Measurements from ENCODE around the gene HMX3.

HMX3 gene

DNA sequence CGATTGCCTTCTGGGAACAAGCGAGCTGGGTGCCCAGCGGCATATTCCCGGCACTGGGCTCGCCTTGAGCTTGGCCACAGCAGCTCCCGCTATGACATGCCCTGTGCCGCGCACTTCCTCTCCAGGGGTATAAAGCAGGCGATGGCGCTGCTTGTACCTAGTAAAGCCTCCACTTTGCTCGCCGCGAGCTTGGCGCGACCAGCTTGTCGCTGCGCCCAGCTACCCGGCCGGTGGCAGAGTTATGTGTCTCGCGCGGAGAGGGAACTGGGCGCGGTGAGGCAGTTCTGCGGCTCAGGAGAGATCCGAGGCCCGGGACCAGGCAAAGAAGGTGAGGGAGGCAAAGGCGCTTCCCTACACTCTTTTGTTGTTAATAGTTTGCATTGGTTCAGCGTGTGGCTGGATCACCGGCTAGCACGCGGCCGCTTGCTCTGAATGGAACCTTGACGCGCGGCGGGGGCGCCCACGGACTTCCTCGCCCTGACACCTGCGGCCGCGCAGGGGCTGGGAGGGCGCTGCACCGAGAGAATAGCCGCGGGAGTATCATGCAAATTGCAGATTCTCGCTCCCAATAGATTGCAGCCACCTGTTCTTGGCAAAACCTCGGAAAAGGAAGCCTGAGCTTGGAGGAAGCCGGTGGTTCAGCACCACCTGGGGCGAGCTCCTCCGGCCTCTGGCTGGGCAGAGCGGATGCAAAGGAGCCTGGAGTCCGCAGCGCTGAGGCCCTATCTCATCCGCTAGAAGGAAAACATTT is 15.4 kb downstream of the HMX3 start:
- no peaks in the 10 kb centered on the region for H3K36me3 ChIP-seq (ENCODE audit: control insufficient read depth in 1 of 2, insufficient read depth in 2 of 2, low read length in 2 of 2)
- H2BK120ac ChIP-seq (ENCODE audit: insufficient read depth, low read length, poor library complexity), result no peak overlapping the region
- no peak overlapping the region for H3K27ac ChIP-seq (ENCODE audit: low read depth, low read length)
- no peak overlapping the region for H3K18ac ChIP-seq (ENCODE audit: low read length)
- no peak overlapping the region for H3K14ac ChIP-seq (ENCODE audit: low read length)
- H3K4me2 ChIP-seq (ENCODE audit: low read length), result peak overlapping the region; percentile 48
- H3K79me1 ChIP-seq (ENCODE audit: low read length), result peaks cover 7% of the 10 kb centered on the region
- H2AFZ ChIP-seq (ENCODE audit: insufficient read depth, low read length, poor library complexity), result peak overlapping the region; percentile 52
- H4K8ac ChIP-seq (ENCODE audit: low read depth, low read length), result no peak overlapping the region
- no peak for DNase-seq
- peaks cover 5% of the 10 kb centered on the region for H3K9me3 ChIP-seq (ENCODE audit: insufficient read depth, low read depth, low read length)
- no peak overlapping the region for H3K23ac ChIP-seq (ENCODE audit: low read length)
- no peak overlapping the region for H4K91ac ChIP-seq (ENCODE audit: low read depth, low read length)
- H2BK5ac ChIP-seq (ENCODE audit: low read depth, low read length, poor library complexity), result no peak overlapping the region
- peaks cover 9 to 14% of the 10 kb centered on the region in 2 experiments for H3K4me1 ChIP-seq (ENCODE audit: control insufficient read depth in 1 of 2, insufficient read depth in 2 of 2, low read length in 2 of 2)
- WGBS (ENCODE audit: extremely low coverage, insufficient coverage, insufficient read length), result no CpG with 5 or more reads among the region's 56 CpGs
- H2BK12ac ChIP-seq (ENCODE audit: low read length), result no peak overlapping the region
- peaks cover 8% of the 10 kb centered on the region for H3K79me2 ChIP-seq (ENCODE audit: control insufficient read depth, insufficient read depth, low read length, poor library complexity)
- H4K12ac ChIP-seq (ENCODE audit: low read depth, low read length), result no peak overlapping the region
- peaks cover 55% of the 10 kb centered on the region for H3K27me3 ChIP-seq (ENCODE audit: insufficient read depth, low read length)
- no peak overlapping the region for H2AK5ac ChIP-seq (ENCODE audit: low read length)
- no peak overlapping the region for H3K4ac ChIP-seq (ENCODE audit: low read depth, low read length)
- no peak overlapping the region for H3K9ac ChIP-seq (ENCODE audit: low read length)
- no peak overlapping the region for H3K4me3 ChIP-seq (ENCODE audit: low read depth, low read length)

DNA sequence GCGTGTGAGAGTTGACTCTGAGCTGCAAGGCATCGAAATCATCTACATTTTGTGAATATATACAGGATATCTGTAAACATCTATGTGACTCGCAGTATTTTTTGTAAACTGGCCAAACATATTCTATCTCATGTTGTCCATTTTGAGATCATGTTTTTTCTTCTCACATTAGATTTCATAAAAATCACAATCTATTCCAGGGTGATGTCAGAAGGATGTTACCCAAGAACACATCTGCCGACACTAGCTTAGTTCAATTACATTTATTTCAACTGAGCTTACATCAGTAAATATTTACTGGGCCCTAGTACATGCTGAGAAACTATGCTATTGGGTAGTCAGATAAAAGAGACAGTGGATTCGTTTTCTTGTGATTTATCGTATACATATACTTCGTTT is 16.0 kb downstream of the HMX3 start:
- H3K4me3 ChIP-seq (ENCODE audit: low read depth, low read length), result no peak overlapping the region
- H2BK5ac ChIP-seq (ENCODE audit: low read depth, low read length, poor library complexity), result no peak overlapping the region
- peaks cover 49% of the 10 kb centered on the region for H3K27me3 ChIP-seq (ENCODE audit: insufficient read depth, low read length)
- H3K4ac ChIP-seq (ENCODE audit: low read depth, low read length), result no peak overlapping the region
- no peak for DNase-seq
- H3K4me2 ChIP-seq (ENCODE audit: low read length), result no peak overlapping the region
- H3K79me1 ChIP-seq (ENCODE audit: low read length), result peaks cover 7% of the 10 kb centered on the region
- H4K91ac ChIP-seq (ENCODE audit: low read depth, low read length), result no peak overlapping the region
- no peak overlapping the region for H3K23ac ChIP-seq (ENCODE audit: low read length)
- no peak overlapping the region for H2AFZ ChIP-seq (ENCODE audit: insufficient read depth, low read length, poor library complexity)
- peaks cover 8% of the 10 kb centered on the region for H3K79me2 ChIP-seq (ENCODE audit: control insufficient read depth, insufficient read depth, low read length, poor library complexity)
- no peak overlapping the region for H2BK120ac ChIP-seq (ENCODE audit: insufficient read depth, low read length, poor library complexity)
- peaks cover 9 to 14% of the 10 kb centered on the region in 2 experiments for H3K4me1 ChIP-seq (ENCODE audit: control insufficient read depth in 1 of 2, insufficient read depth in 2 of 2, low read length in 2 of 2)
- peaks cover 4% of the 10 kb centered on the region for H3K9me3 ChIP-seq (ENCODE audit: insufficient read depth, low read depth, low read length)
- no peak overlapping the region for H2BK12ac ChIP-seq (ENCODE audit: low read length)
- no peak overlapping the region for H4K8ac ChIP-seq (ENCODE audit: low read depth, low read length)
- H3K27ac ChIP-seq (ENCODE audit: low read depth, low read length), result no peak overlapping the region
- H3K18ac ChIP-seq (ENCODE audit: low read length), result no peak overlapping the region
- H4K12ac ChIP-seq (ENCODE audit: low read depth, low read length), result no peak overlapping the region
- H2AK5ac ChIP-seq (ENCODE audit: low read length), result no peak overlapping the region
- H3K14ac ChIP-seq (ENCODE audit: low read length), result no peak overlapping the region
- no CpG with 5 or more reads among the region's 7 CpGs for WGBS (ENCODE audit: extremely low coverage, insufficient coverage, insufficient read length)
- peaks cover 2% of the 10 kb centered on the region in 2 experiments for H3K36me3 ChIP-seq (ENCODE audit: control insufficient read depth in 1 of 2, insufficient read depth in 2 of 2, low read length in 2 of 2)
- no peak overlapping the region for H3K9ac ChIP-seq (ENCODE audit: low read length)

DNA sequence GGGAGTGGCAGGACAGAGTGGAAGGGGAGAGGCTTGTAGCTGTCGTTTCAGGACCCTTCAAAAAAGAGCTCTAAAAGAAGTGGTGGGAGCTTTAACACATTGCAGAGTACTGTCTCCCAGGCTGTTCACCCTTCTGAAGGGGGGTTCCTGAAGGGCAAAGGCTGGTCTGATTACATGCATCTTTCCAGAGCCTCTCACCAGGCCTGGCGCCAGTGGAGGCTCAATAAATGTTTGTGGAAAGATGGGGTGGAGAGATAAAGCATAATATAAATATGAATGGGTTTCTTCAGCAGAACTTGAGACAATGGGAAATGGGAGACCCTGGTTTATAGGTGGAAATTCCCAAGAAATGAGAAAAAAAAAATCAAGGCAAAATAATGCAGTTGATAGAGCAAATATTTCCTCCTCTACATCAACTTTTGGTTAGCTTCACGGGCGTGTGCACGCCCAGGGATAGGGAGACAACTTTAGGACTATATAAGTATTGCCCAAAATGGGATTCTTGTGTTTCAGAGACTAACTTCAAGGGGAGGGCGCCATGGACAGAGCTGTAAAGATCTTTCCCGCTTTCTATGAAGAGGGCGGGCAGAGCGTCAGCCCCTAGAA is 17.8 kb downstream of the HMX3 start:
- Histone ChIP-seq H3K4me3 (ENCODE audit: low read depth, low read length) (no peak overlapping the region), H3K9ac (ENCODE audit: low read length) (no peak overlapping the region), H3K79me1 (ENCODE audit: low read length) (peaks cover 7% of the 10 kb centered on the region), H2BK12ac (ENCODE audit: low read length) (no peak overlapping the region), H3K4me1 (ENCODE audit: control insufficient read depth in 1 of 2, insufficient read depth in 2 of 2, low read length in 2 of 2) (peaks cover 9 to 10% of the 10 kb centered on the region in 2 experiments), H3K79me2 (ENCODE audit: control insufficient read depth, insufficient read depth, low read length, poor library complexity) (peaks cover 8% of the 10 kb centered on the region), H2BK5ac (ENCODE audit: low read depth, low read length, poor library complexity) (no peak overlapping the region), H3K4me2 (ENCODE audit: low read length) (no peak overlapping the region), H4K12ac (ENCODE audit: low read depth, low read length) (no peak overlapping the region), H3K4ac (ENCODE audit: low read depth, low read length) (no peak overlapping the region), H3K27ac (ENCODE audit: low read depth, low read length) (no peak overlapping the region), H2BK120ac (ENCODE audit: insufficient read depth, low read length, poor library complexity) (no peak overlapping the region), H3K36me3 (ENCODE audit: control insufficient read depth in 1 of 2, insufficient read depth in 2 of 2, low read length in 2 of 2) (peaks cover 4 to 8% of the 10 kb centered on the region in 2 experiments), H3K18ac (ENCODE audit: low read length) (no peak overlapping the region), H4K91ac (ENCODE audit: low read depth, low read length) (no peak overlapping the region), H3K23ac (ENCODE audit: low read length) (no peak overlapping the region), H4K8ac (ENCODE audit: low read depth, low read length) (peak overlapping the region; percentile 17), H2AFZ (ENCODE audit: insufficient read depth, low read length, poor library complexity) (no peak overlapping the region), H2AK5ac (ENCODE audit: low read length) (no peak overlapping the region), H3K14ac (ENCODE audit: low read length) (no peak overlapping the region), H3K27me3 (ENCODE audit: insufficient read depth, low read length) (peaks cover 31% of the 10 kb centered on the region), H3K9me3 (ENCODE audit: insufficient read depth, low read depth, low read length) (peaks cover 3% of the 10 kb centered on the region)
- DNase-seq, result no peak
- no CpG with 5 or more reads among the region's 9 CpGs for WGBS (ENCODE audit: extremely low coverage, insufficient coverage, insufficient read length)

DNA sequence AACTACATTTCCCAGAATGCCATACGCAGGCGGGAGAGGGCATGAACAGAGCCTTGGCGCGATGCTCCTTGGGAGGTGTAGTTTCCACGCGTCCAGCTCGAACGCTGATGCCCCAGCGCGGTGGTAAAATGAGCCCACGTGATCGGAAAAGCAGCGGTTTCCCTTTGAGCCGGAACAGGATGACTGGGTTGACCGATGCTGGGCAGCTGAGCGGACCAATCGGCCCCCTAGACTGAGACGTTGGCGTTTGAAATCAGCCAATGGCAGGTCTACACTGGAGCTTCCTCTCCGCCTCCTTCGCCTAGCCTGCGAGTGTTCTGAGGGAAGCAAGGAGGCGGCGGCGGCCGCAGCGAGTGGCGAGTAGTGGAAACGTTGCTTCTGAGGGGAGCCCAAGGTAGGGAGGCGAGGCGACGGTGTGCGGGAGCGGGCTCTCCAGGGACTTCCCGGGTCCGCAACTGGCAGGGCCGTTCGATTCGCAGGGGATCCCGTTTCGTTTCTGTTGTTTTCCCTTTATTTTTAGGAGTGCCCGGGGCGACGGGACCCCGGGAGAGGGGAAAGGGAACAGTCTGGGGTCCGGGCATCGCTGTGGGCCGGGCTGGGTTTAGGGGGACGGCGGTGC is 18.4 kb downstream of the HMX3 start, which contains the start of gene BUB3:
TSS of gene BUB3 (plus strand) at position 311 of the 619 bp plus-strand sequence. CDS start 516 bp downstream, outside the sequence.
- Histone ChIP-seq H2BK120ac (ENCODE audit: insufficient read depth, low read length, poor library complexity) (peak within 1 kb of the TSS; percentile 50), H3K36me3 (ENCODE audit: control insufficient read depth in 1 of 2, insufficient read depth in 2 of 2, low read length in 2 of 2) (peaks cover 4 to 8% of the 10 kb centered on the region in 2 experiments), H2BK5ac (ENCODE audit: low read depth, low read length, poor library complexity) (peak within 1 kb of the TSS; percentile 79), H3K9me3 (ENCODE audit: insufficient read depth, low read depth, low read length) (peaks cover 1% of the 10 kb centered on the region), H3K23ac (ENCODE audit: low read length) (no peak within 1 kb of the TSS), H3K18ac (ENCODE audit: low read length) (peak within 1 kb of the TSS; percentile 86), H3K27me3 (ENCODE audit: insufficient read depth, low read length) (peaks cover 24% of the 10 kb centered on the region), H3K4ac (ENCODE audit: low read depth, low read length) (peak within 1 kb of the TSS; percentile 87), H3K4me1 (ENCODE audit: control insufficient read depth in 1 of 2, insufficient read depth in 2 of 2, low read length in 2 of 2) (peaks cover 9% of the 10 kb centered on the region in 2 experiments), H4K12ac (ENCODE audit: low read depth, low read length) (peak within 1 kb of the TSS; percentile 59), H3K9ac (ENCODE audit: low read length) (peak within 1 kb of the TSS; percentile 87), H3K4me2 (ENCODE audit: low read length) (peak within 1 kb of the TSS; percentile 74), H4K91ac (ENCODE audit: low read depth, low read length) (peak within 1 kb of the TSS; percentile 87), H3K4me3 (ENCODE audit: low read depth, low read length) (peak within 1 kb of the TSS; percentile 92), H2AFZ (ENCODE audit: insufficient read depth, low read length, poor library complexity) (peak within 1 kb of the TSS; percentile 90), H3K79me1 (ENCODE audit: low read length) (peaks cover 7% of the 10 kb centered on the region), H3K79me2 (ENCODE audit: control insufficient read depth, insufficient read depth, low read length, poor library complexity) (peaks cover 8% of the 10 kb centered on the region), H2BK12ac (ENCODE audit: low read length) (no peak within 1 kb of the TSS), H4K8ac (ENCODE audit: low read depth, low read length) (peak within 1 kb of the TSS; percentile 92), H3K14ac (ENCODE audit: low read length) (peak within 1 kb of the TSS; percentile 73), H2AK5ac (ENCODE audit: low read length) (peak within 1 kb of the TSS; percentile 21), H3K27ac (ENCODE audit: low read depth, low read length) (peak within 1 kb of the TSS; percentile 39)
- WGBS (ENCODE audit: extremely low coverage, insufficient coverage, insufficient read length), result no CpG with 5 or more reads among the region's 50 CpGs
- peak; percentile 100 for DNase-seq
